GM18858 (cell line): ENCODE data around the gene ZNF862.
"Not testable (repeated sequence)": the region's sequence is repeated elsewhere in the genome, so short reads cannot be mapped to it uniquely, and the experiment has no call there.

Experiments
- ATAC-seq: cut with Tn5 transposase; IDR thresholded peaks from one replicate; pipeline ENCODE4 v1.9.1; 2021; ENCODE audit not compliant: unreplicated experiment

The ZNF862 gene

GRCh38 chr7:149879766-149880637, 41.8 kb downstream of the ZNF862 start:
- ATAC-seq = no peak

GRCh38 chr7:149880638-149881311, 42.6 kb downstream of the ZNF862 start:
- no peak for ATAC-seq

- ATAC-seq = no peak
Measured at GRCh38 chr7:149881328-149882247, 43.4 kb downstream of the ZNF862 start.

GRCh38 chr7:149882248-149883047, 44.3 kb downstream of the ZNF862 start:
- ATAC-seq = no peak

GRCh38 chr7:149883048-149883438, 44.9 kb downstream of the ZNF862 start:
- no peak for ATAC-seq

- ATAC-seq = no peak
Measured at GRCh38 chr7:149883452-149883861, 45.3 kb downstream of the ZNF862 start.

GRCh38 chr7:149884016-149884415, 45.8 kb downstream of the ZNF862 start:
- no peak for ATAC-seq

- ATAC-seq = no peak
Measured at GRCh38 chr7:149884541-149884940, 46.4 kb downstream of the ZNF862 start.

- no peak for ATAC-seq
Measured at GRCh38 chr7:149885191-149886017, 47.2 kb downstream of the ZNF862 start.

- no peak for ATAC-seq
Measured at GRCh38 chr7:149886018-149886415, 47.8 kb downstream of the ZNF862 start.

GRCh38 chr7:149887311-149887710, 49.1 kb downstream of the ZNF862 start:
- no peak for ATAC-seq

GRCh38 chr7:149890715-149891114, 52.5 kb downstream of the ZNF862 start:
- not testable (repeated sequence) for ATAC-seq

- not testable (repeated sequence) for ATAC-seq
Measured at GRCh38 chr7:149894957-149895356, 56.8 kb downstream of the ZNF862 start.

- ATAC-seq = not testable (repeated sequence)
Measured at GRCh38 chr7:149907776-149908376, 69.7 kb downstream of the ZNF862 start.

GRCh38 chr7:149910219-149910618, 72.0 kb downstream of the ZNF862 start:
- not testable (repeated sequence) for ATAC-seq

- ATAC-seq = not testable (repeated sequence)
Measured at GRCh38 chr7:149912126-149912525, 74.0 kb downstream of the ZNF862 start.
